ENCODE results near the gene SLC12A7. TPM values are rescaled to one million over a fixed set of nuclear protein-coding genes. Genes with fewer than 3 reads are reported as not detected.
"Not testable (repeated sequence)": the region's sequence is repeated elsewhere in the genome, so short reads cannot be mapped to it uniquely, and the experiment has no call there.

Gene SLC12A7
- total RNA-seq, 1 donor from 2014 or later = 21.6 TPM

GRCh38 chr5:1097381-1097987 lies 14.4 kb downstream of the SLC12A7 start:
- no peak for DNase-seq (ENCODE audit: low read depth, low spot score)

GRCh38 chr5:1096838-1097237 lies 15.0 kb downstream of the SLC12A7 start:
- no peak for DNase-seq (ENCODE audit: low read depth, low spot score)

GRCh38 chr5:1095990-1096363 lies 15.9 kb downstream of the SLC12A7 start:
- DNase-seq (ENCODE audit: low read depth, low spot score) = no peak

- no peak for DNase-seq (ENCODE audit: low read depth, low spot score)
These were observed 16.4 kb downstream of the SLC12A7 start for GRCh38 chr5:1095302-1095989.

GRCh38 chr5:1094670-1095190 lies 17.1 kb downstream of the SLC12A7 start:
- DNase-seq (ENCODE audit: low read depth, low spot score) = no peak

GRCh38 chr5:1093361-1093760 lies 18.5 kb downstream of the SLC12A7 start:
- no peak for DNase-seq (ENCODE audit: low read depth, low spot score)

- DNase-seq (ENCODE audit: low read depth, low spot score) = no peak
These were observed 19.7 kb downstream of the SLC12A7 start for GRCh38 chr5:1092122-1092521.

- DNase-seq (ENCODE audit: low read depth, low spot score) = no peak
These were observed 20.2 kb downstream of the SLC12A7 start for GRCh38 chr5:1091632-1092031.

- no peak for DNase-seq (ENCODE audit: low read depth, low spot score)
These were observed 21.3 kb downstream of the SLC12A7 start for GRCh38 chr5:1090538-1090937.

- no peak for DNase-seq (ENCODE audit: low read depth, low spot score)
These were observed 22.2 kb downstream of the SLC12A7 start for GRCh38 chr5:1089621-1090040.

GRCh38 chr5:1089146-1089545 lies 22.7 kb downstream of the SLC12A7 start:
- DNase-seq (ENCODE audit: low read depth, low spot score) = no peak

GRCh38 chr5:1088726-1089125 lies 23.1 kb downstream of the SLC12A7 start:
- no peak for DNase-seq (ENCODE audit: low read depth, low spot score)

GRCh38 chr5:1088031-1088430 lies 23.8 kb downstream of the SLC12A7 start:
- no peak for DNase-seq (ENCODE audit: low read depth, low spot score)

GRCh38 chr5:1087428-1087827 lies 24.4 kb downstream of the SLC12A7 start:
- DNase-seq (ENCODE audit: low read depth, low spot score) = no peak

- no peak for DNase-seq (ENCODE audit: low read depth, low spot score)
These were observed 25.0 kb downstream of the SLC12A7 start for GRCh38 chr5:1086871-1087270.

GRCh38 chr5:1086137-1086536 lies 25.7 kb downstream of the SLC12A7 start:
- no peak for DNase-seq (ENCODE audit: low read depth, low spot score)

- DNase-seq (ENCODE audit: low read depth, low spot score) = no peak
These were observed 26.5 kb downstream of the SLC12A7 start for GRCh38 chr5:1085391-1085790.

GRCh38 chr5:1083823-1084605 lies 27.8 kb downstream of the SLC12A7 start:
- no peak for DNase-seq (ENCODE audit: low read depth, low spot score)

GRCh38 chr5:1083026-1083425 lies 28.8 kb downstream of the SLC12A7 start:
- not testable (repeated sequence) for DNase-seq (ENCODE audit: low read depth, low spot score)

GRCh38 chr5:1081519-1081918 lies 30.3 kb downstream of the SLC12A7 start:
- DNase-seq (ENCODE audit: low read depth, low spot score) = no peak

- no peak for DNase-seq (ENCODE audit: low read depth, low spot score)
These were observed 31.4 kb downstream of the SLC12A7 start for GRCh38 chr5:1080432-1080831.

GRCh38 chr5:1079961-1080360 lies 31.9 kb downstream of the SLC12A7 start:
- no peak for DNase-seq (ENCODE audit: low read depth, low spot score)
